Measurements from ENCODE around the gene PPP1CA.

PPP1CA gene

GRCh38 chr11:67366961-67367760, 34.5 kb downstream of the PPP1CA start:
- peaks cover 22% of the 10 kb centered on the region for H3K36me3 ChIP-seq (replicated peaks)
- no peak overlapping the region for H3K27ac ChIP-seq
- in situ Hi-C loops (cut with HindIII; ENCODE audit: low pct_ligation_motif_present, low sequenced_read_pairs), result no loop called here
- TF ChIP-seq CTCF (IDR thresholded peaks at IDR 0.05; ENCODE audit: low read depth, low read length, missing control alignments), result no peak
- no peak overlapping the region for H3K4me3 ChIP-seq (ENCODE audit: low read depth, low read length)
- no peak for DNase-seq
- no peaks in the 10 kb centered on the region for H3K27me3 ChIP-seq (replicated peaks)

GRCh38 chr11:67366546-67366945, 35.1 kb downstream of the PPP1CA start:
- H3K36me3 ChIP-seq (replicated peaks), result peaks cover 22% of the 10 kb centered on the region
- H3K27me3 ChIP-seq (replicated peaks), result no peaks in the 10 kb centered on the region
- no peak overlapping the region for H3K4me3 ChIP-seq (ENCODE audit: low read depth, low read length)
- H3K27ac ChIP-seq, result no peak overlapping the region
- DNase-seq, result no peak
- TF ChIP-seq CTCF (IDR thresholded peaks at IDR 0.05; ENCODE audit: low read depth, low read length, missing control alignments), result no peak
- in situ Hi-C loops (cut with HindIII; ENCODE audit: low pct_ligation_motif_present, low sequenced_read_pairs), result no loop called here

- no peak for TF ChIP-seq CTCF (IDR thresholded peaks at IDR 0.05; ENCODE audit: low read depth, low read length, missing control alignments)
- Histone ChIP-seq H3K27me3 (replicated peaks) (no peaks in the 10 kb centered on the region), H3K27ac (no peak overlapping the region), H3K36me3 (replicated peaks) (peaks cover 22% of the 10 kb centered on the region), H3K4me3 (ENCODE audit: low read depth, low read length) (no peak overlapping the region)
- in situ Hi-C loops (cut with HindIII; ENCODE audit: low pct_ligation_motif_present, low sequenced_read_pairs), result no loop called here
- DNase-seq, result no peak
These were observed 35.8 kb downstream of the PPP1CA start for GRCh38 chr11:67365736-67366444.

- in situ Hi-C loops (cut with HindIII; ENCODE audit: low pct_ligation_motif_present, low sequenced_read_pairs), result no loop called here
- Histone ChIP-seq H3K36me3 (replicated peaks) (peaks cover 22% of the 10 kb centered on the region), H3K4me3 (ENCODE audit: low read depth, low read length) (no peak overlapping the region), H3K27ac (no peak overlapping the region), H3K27me3 (replicated peaks) (no peaks in the 10 kb centered on the region)
- no peak for DNase-seq
- no peak for TF ChIP-seq CTCF (IDR thresholded peaks at IDR 0.05; ENCODE audit: low read depth, low read length, missing control alignments)
These were observed 36.6 kb downstream of the PPP1CA start for GRCh38 chr11:67364783-67365722.

- no peak overlapping the region for H3K27ac ChIP-seq
- no peak overlapping the region for H3K4me3 ChIP-seq (ENCODE audit: low read depth, low read length)
- H3K27me3 ChIP-seq (replicated peaks), result no peaks in the 10 kb centered on the region
- peaks cover 22% of the 10 kb centered on the region for H3K36me3 ChIP-seq (replicated peaks)
- in situ Hi-C loops (cut with HindIII; ENCODE audit: low pct_ligation_motif_present, low sequenced_read_pairs), result no loop called here
- TF ChIP-seq CTCF (IDR thresholded peaks at IDR 0.05; ENCODE audit: low read depth, low read length, missing control alignments), result no peak
- DNase-seq, result no peak
These were observed 37.5 kb downstream of the PPP1CA start for GRCh38 chr11:67364169-67364568.
